Lower lobe of right lung (tissue), 2 donors: ENCODE results near the gene TM9SF2. TPM values are rescaled to one million over a fixed set of nuclear protein-coding genes. Genes with fewer than 3 reads are reported as not detected.
A peak's percentile ranks its signal among the peaks of the same experiment; 100 is the strongest.

ENCODE experiments used
- ATAC-seq, 2 donors: fragments of 200-7000 bp; cut with Tn5 transposase; one replicate each; pipeline ENCODE4 v1.9.1; 2020 to 2022; ENCODE audit warnings: mild to moderate bottlenecking in 2 of 2, moderate library complexity in 2 of 2
- DNase-seq: peaks from one replicate; pipeline ENCODE4 v3.0.0-alpha.2; 2020
- H3K27ac ChIP-seq: fragments of 200-600 bp; one replicate; pipeline ENCODE4 v1.8.0; 2022
- H3K27me3 ChIP-seq: fragments of 200-600 bp; one replicate; pipeline ENCODE4 v1.8.0; 2022; ENCODE audit warnings: low read depth
- H3K36me3 ChIP-seq: fragments of 200-600 bp; one replicate; pipeline ENCODE4 v1.8.0; 2022; ENCODE audit warnings: mild to moderate bottlenecking
- H3K4me1 ChIP-seq: fragments of 200-600 bp; one replicate; pipeline ENCODE4 v1.8.0; 2022
- H3K4me3 ChIP-seq: fragments of 200-600 bp; one replicate; pipeline ENCODE4 v1.8.0; 2022; ENCODE audit warnings: mild to moderate bottlenecking
- H3K9me3 ChIP-seq: fragments of 200-600 bp; one replicate; pipeline ENCODE4 v1.8.0; 2022
- intact Hi-C: fragments of 100-400 bp; cut with DNase I; formaldehyde crosslinking; loops from one replicate; pipeline ENCODE4 v1.11.0; 2022
- total RNA-seq: library from RNA; stranded (reverse); fragmentation: NEBNext Ultra II Directional; extraction: Animal tissue kit (Norgen Biotek cat#: 25700); gene quantifications from one replicate; pipeline ENCODE4 v1.2.1, GENCODE V29; 2021
- TF ChIP-seq, protein P1 (sequence below): fragments of 200-600 bp; IDR thresholded peaks from one replicate; pipeline ENCODE4 v1.8.0; 2022; ENCODE audit warnings: antibody characterized with exemption, mild to moderate bottlenecking
- donor health status: DM: no; HTN: yes; CAD: no; lungs with severe emphysema.

The TM9SF2 gene
- total RNA-seq, 1 donor from 2014 or later, result 138 TPM

DNA sequence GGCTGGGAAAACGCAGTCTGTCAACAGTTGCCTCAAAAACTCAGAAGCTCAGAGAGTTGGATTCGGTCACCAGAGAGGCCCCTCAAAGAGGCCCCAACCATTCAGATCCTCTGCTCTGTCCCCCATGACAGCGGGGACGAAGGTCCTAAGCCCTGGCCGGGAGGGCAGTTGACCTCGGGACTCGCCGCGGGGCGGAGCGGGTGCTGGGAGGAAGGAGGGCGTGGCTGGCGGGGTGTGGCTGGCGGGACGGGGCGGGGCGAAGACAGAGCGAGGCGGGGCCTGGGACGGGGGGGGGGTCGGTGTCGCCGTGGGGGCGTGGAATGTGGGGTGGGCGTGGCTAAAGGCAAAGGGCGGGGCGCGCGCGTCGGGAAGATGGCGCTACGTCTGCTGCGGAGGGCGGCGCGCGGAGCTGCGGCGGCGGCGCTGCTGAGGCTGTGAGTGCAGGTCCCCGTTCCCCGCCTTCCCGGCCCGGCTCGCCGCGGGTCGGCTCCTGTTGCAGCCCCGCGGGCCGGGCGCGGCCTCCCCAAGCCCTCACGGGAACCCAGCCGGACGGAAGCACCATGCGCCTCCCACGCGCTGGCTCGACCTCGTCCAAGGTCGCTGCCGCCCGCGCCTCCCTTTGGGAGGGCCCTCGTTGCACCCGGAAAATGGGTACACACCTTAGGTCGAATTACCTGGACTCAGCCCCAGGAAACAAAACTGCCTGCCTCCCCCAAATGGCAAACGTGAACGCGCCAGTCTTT is 105.2 kb downstream of the TM9SF2 start, which contains the start of gene CLYBL:
CLYBL (plus strand) TSS at position 367 of the 743 bp plus-strand sequence.
- Histone ChIP-seq H3K4me3 (peak within 1 kb of the TSS; percentile 79), H3K4me1 (peaks cover 16% of the 10 kb centered on the region), H3K9me3 (no peaks in the 10 kb centered on the region), H3K27me3 (no peaks in the 10 kb centered on the region), H3K27ac (peak within 1 kb of the TSS; percentile 84), H3K36me3 (no peaks in the 10 kb centered on the region)
- TF ChIP-seq, protein P1, sequence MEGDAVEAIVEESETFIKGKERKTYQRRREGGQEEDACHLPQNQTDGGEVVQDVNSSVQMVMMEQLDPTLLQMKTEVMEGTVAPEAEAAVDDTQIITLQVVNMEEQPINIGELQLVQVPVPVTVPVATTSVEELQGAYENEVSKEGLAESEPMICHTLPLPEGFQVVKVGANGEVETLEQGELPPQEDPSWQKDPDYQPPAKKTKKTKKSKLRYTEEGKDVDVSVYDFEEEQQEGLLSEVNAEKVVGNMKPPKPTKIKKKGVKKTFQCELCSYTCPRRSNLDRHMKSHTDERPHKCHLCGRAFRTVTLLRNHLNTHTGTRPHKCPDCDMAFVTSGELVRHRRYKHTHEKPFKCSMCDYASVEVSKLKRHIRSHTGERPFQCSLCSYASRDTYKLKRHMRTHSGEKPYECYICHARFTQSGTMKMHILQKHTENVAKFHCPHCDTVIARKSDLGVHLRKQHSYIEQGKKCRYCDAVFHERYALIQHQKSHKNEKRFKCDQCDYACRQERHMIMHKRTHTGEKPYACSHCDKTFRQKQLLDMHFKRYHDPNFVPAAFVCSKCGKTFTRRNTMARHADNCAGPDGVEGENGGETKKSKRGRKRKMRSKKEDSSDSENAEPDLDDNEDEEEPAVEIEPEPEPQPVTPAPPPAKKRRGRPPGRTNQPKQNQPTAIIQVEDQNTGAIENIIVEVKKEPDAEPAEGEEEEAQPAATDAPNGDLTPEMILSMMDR, result no peak
- ATAC-seq (peak; percentile 99), DNase-seq (peak; percentile 92)
- intact Hi-C loops, result no loop called here

DNA sequence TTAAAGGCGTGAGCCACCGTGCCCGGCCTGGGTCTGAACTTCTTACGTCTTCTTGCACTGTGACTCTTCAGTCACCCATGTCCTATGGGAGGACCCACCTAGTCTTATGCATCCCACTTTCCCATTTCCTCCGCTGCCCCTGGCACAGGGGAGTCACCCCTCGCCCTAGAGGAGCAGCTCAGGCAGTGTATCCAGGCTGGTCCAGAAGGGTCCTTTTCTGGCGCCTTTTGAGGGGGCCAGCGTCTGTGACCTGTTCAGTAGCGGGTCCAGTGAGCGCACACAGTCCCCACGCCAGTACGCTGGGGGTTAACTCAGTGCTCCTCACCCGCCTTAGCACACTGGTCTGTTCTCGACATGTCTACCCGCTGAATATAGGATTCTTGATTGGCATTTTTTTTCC is 107.1 kb downstream of the TM9SF2 start:
- intact Hi-C loops, result no loop called here
- no peaks in the 10 kb centered on the region for H3K36me3 ChIP-seq
- TF ChIP-seq, protein P1, result no peak
- no peaks in the 10 kb centered on the region for H3K9me3 ChIP-seq
- H3K27me3 ChIP-seq, result no peaks in the 10 kb centered on the region
- no peak overlapping the region for H3K27ac ChIP-seq
- ATAC-seq (no peak), DNase-seq (no peak)
- peaks cover 16% of the 10 kb centered on the region for H3K4me1 ChIP-seq
- no peak overlapping the region for H3K4me3 ChIP-seq

DNA sequence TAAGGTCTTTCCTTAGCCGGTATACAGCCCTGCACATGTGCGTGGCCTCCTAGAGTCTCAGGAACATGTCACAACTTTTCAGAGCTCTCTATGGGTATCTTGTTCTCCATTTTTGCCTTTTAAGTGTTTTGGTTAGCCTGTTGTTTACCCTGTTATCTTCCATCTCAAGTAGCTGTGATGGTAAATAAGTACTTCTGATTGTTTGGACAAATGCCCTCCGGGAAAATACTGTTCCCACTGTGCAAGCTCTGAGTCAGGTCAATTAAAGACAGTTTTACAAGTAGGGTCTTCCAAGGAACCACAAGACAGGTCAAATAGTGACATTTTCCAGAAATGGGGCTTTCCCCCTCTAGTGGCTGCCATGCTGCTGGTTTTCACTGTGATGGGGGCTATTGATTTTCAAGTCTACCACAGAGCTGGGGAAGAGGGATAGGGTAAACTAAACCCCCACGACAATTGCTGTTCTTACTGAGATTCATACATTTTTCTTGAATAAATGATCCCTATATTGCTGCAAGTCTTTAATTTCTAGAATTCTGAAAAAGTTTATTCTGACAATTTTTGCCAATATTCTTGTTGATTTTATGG is 109.5 kb downstream of the TM9SF2 start:
- no peaks in the 10 kb centered on the region for H3K9me3 ChIP-seq
- peaks cover 11% of the 10 kb centered on the region for H3K4me1 ChIP-seq
- no peak overlapping the region for H3K4me3 ChIP-seq
- TF ChIP-seq, protein P1, result no peak
- H3K27ac ChIP-seq, result no peak overlapping the region
- no peaks in the 10 kb centered on the region for H3K27me3 ChIP-seq
- no peak for DNase-seq
- no peak for ATAC-seq
- H3K36me3 ChIP-seq, result no peaks in the 10 kb centered on the region
- intact Hi-C loops, result no loop called here

Other genes with a start within 250 kb of the TM9SF2 start
- gene GPR18, start 243.1 kb upstream of the TM9SF2 start, total RNA-seq, result 0.38 TPM
- gene GPR183, start 194.1 kb upstream of the TM9SF2 start, total RNA-seq, result 9.0 TPM
- gene CLYBL, start 105.2 kb downstream of the TM9SF2 start, total RNA-seq, result 5.1 TPM